ENCODE results near the gene TRRAP.

The TRRAP gene

GRCh38 chr7:98848918-98849317, 29.4 kb upstream of the TRRAP start:
- Histone ChIP-seq H3K9ac (ENCODE audit: low read length) (no peak overlapping the region), H3K4me1 (ENCODE audit: control insufficient read depth, insufficient read depth, low read length) (no peaks in the 10 kb centered on the region), H3K27me3 (ENCODE audit: control insufficient read depth, insufficient read depth, low read length) (peaks cover 6% of the 10 kb centered on the region), H3K27ac (ENCODE audit: low read depth, low read length) (no peak overlapping the region), H3K4me3 (ENCODE audit: low read length) (no peak overlapping the region), H3K36me3 (ENCODE audit: control insufficient read depth, insufficient read depth, low read length) (no peaks in the 10 kb centered on the region)

- Histone ChIP-seq H3K4me3 (ENCODE audit: low read length) (no peak overlapping the region), H3K27me3 (ENCODE audit: control insufficient read depth, insufficient read depth, low read length) (peaks cover 6% of the 10 kb centered on the region), H3K27ac (ENCODE audit: low read depth, low read length) (no peak overlapping the region), H3K36me3 (ENCODE audit: control insufficient read depth, insufficient read depth, low read length) (no peaks in the 10 kb centered on the region), H3K4me1 (ENCODE audit: control insufficient read depth, insufficient read depth, low read length) (no peaks in the 10 kb centered on the region), H3K9ac (ENCODE audit: low read length) (no peak overlapping the region)
Observed at GRCh38 chr7:98852826-98853225, 25.5 kb upstream of the TRRAP start.

- Histone ChIP-seq H3K4me3 (ENCODE audit: low read length) (no peak overlapping the region), H3K27ac (ENCODE audit: low read depth, low read length) (no peak overlapping the region), H3K4me1 (ENCODE audit: control insufficient read depth, insufficient read depth, low read length) (no peaks in the 10 kb centered on the region), H3K27me3 (ENCODE audit: control insufficient read depth, insufficient read depth, low read length) (peaks cover 5% of the 10 kb centered on the region), H3K36me3 (ENCODE audit: control insufficient read depth, insufficient read depth, low read length) (no peaks in the 10 kb centered on the region), H3K9ac (ENCODE audit: low read length) (no peak overlapping the region)
Observed at GRCh38 chr7:98855610-98856422, 22.5 kb upstream of the TRRAP start.

- no peak overlapping the region for H3K27ac ChIP-seq (ENCODE audit: low read depth, low read length)
- H3K4me3 ChIP-seq (ENCODE audit: low read length) = no peak overlapping the region
- H3K4me1 ChIP-seq (ENCODE audit: control insufficient read depth, insufficient read depth, low read length) = no peaks in the 10 kb centered on the region
- no peak overlapping the region for H3K9ac ChIP-seq (ENCODE audit: low read length)
- H3K36me3 ChIP-seq (ENCODE audit: control insufficient read depth, insufficient read depth, low read length) = no peaks in the 10 kb centered on the region
- H3K27me3 ChIP-seq (ENCODE audit: control insufficient read depth, insufficient read depth, low read length) = no peaks in the 10 kb centered on the region
Observed at GRCh38 chr7:98860071-98860470, 18.3 kb upstream of the TRRAP start.

GRCh38 chr7:98862203-98862602, 16.1 kb upstream of the TRRAP start:
- H3K36me3 ChIP-seq (ENCODE audit: control insufficient read depth, insufficient read depth, low read length) = no peaks in the 10 kb centered on the region
- H3K27me3 ChIP-seq (ENCODE audit: control insufficient read depth, insufficient read depth, low read length) = peaks cover 2% of the 10 kb centered on the region
- no peaks in the 10 kb centered on the region for H3K4me1 ChIP-seq (ENCODE audit: control insufficient read depth, insufficient read depth, low read length)
- H3K4me3 ChIP-seq (ENCODE audit: low read length) = no peak overlapping the region
- H3K27ac ChIP-seq (ENCODE audit: low read depth, low read length) = no peak overlapping the region
- no peak overlapping the region for H3K9ac ChIP-seq (ENCODE audit: low read length)

- Histone ChIP-seq H3K27ac (ENCODE audit: low read depth, low read length) (no peak overlapping the region), H3K4me3 (ENCODE audit: low read length) (no peak overlapping the region), H3K27me3 (ENCODE audit: control insufficient read depth, insufficient read depth, low read length) (peaks cover 3% of the 10 kb centered on the region), H3K4me1 (ENCODE audit: control insufficient read depth, insufficient read depth, low read length) (no peaks in the 10 kb centered on the region), H3K36me3 (ENCODE audit: control insufficient read depth, insufficient read depth, low read length) (no peaks in the 10 kb centered on the region), H3K9ac (ENCODE audit: low read length) (no peak overlapping the region)
Observed at GRCh38 chr7:98862716-98863420, 15.5 kb upstream of the TRRAP start.

GRCh38 chr7:98863601-98864000, 14.7 kb upstream of the TRRAP start:
- no peak overlapping the region for H3K4me3 ChIP-seq (ENCODE audit: low read length)
- no peak overlapping the region for H3K9ac ChIP-seq (ENCODE audit: low read length)
- no peak overlapping the region for H3K27ac ChIP-seq (ENCODE audit: low read depth, low read length)
- no peaks in the 10 kb centered on the region for H3K36me3 ChIP-seq (ENCODE audit: control insufficient read depth, insufficient read depth, low read length)
- H3K27me3 ChIP-seq (ENCODE audit: control insufficient read depth, insufficient read depth, low read length) = peaks cover 3% of the 10 kb centered on the region
- no peaks in the 10 kb centered on the region for H3K4me1 ChIP-seq (ENCODE audit: control insufficient read depth, insufficient read depth, low read length)

- H3K9ac ChIP-seq (ENCODE audit: low read length) = no peak overlapping the region
- H3K4me1 ChIP-seq (ENCODE audit: control insufficient read depth, insufficient read depth, low read length) = no peaks in the 10 kb centered on the region
- H3K27ac ChIP-seq (ENCODE audit: low read depth, low read length) = no peak overlapping the region
- no peaks in the 10 kb centered on the region for H3K36me3 ChIP-seq (ENCODE audit: control insufficient read depth, insufficient read depth, low read length)
- H3K4me3 ChIP-seq (ENCODE audit: low read length) = no peak overlapping the region
- peaks cover 3% of the 10 kb centered on the region for H3K27me3 ChIP-seq (ENCODE audit: control insufficient read depth, insufficient read depth, low read length)
Observed at GRCh38 chr7:98864731-98865453, 13.4 kb upstream of the TRRAP start.

GRCh38 chr7:98866351-98866750, 12.0 kb upstream of the TRRAP start:
- peaks cover 10% of the 10 kb centered on the region for H3K27me3 ChIP-seq (ENCODE audit: control insufficient read depth, insufficient read depth, low read length)
- no peak overlapping the region for H3K4me3 ChIP-seq (ENCODE audit: low read length)
- H3K36me3 ChIP-seq (ENCODE audit: control insufficient read depth, insufficient read depth, low read length) = no peaks in the 10 kb centered on the region
- no peak overlapping the region for H3K9ac ChIP-seq (ENCODE audit: low read length)
- no peak overlapping the region for H3K27ac ChIP-seq (ENCODE audit: low read depth, low read length)
- H3K4me1 ChIP-seq (ENCODE audit: control insufficient read depth, insufficient read depth, low read length) = no peaks in the 10 kb centered on the region

GRCh38 chr7:98866765-98867164, 11.6 kb upstream of the TRRAP start:
- Histone ChIP-seq H3K36me3 (ENCODE audit: control insufficient read depth, insufficient read depth, low read length) (no peaks in the 10 kb centered on the region), H3K9ac (ENCODE audit: low read length) (no peak overlapping the region), H3K27ac (ENCODE audit: low read depth, low read length) (no peak overlapping the region), H3K4me3 (ENCODE audit: low read length) (no peak overlapping the region), H3K27me3 (ENCODE audit: control insufficient read depth, insufficient read depth, low read length) (peaks cover 11% of the 10 kb centered on the region), H3K4me1 (ENCODE audit: control insufficient read depth, insufficient read depth, low read length) (no peaks in the 10 kb centered on the region)

GRCh38 chr7:98868450-98868849, 9.9 kb upstream of the TRRAP start:
- Histone ChIP-seq H3K27ac (ENCODE audit: low read depth, low read length) (no peak overlapping the region), H3K27me3 (ENCODE audit: control insufficient read depth, insufficient read depth, low read length) (peaks cover 11% of the 10 kb centered on the region), H3K9ac (ENCODE audit: low read length) (no peak overlapping the region), H3K36me3 (ENCODE audit: control insufficient read depth, insufficient read depth, low read length) (no peaks in the 10 kb centered on the region), H3K4me1 (ENCODE audit: control insufficient read depth, insufficient read depth, low read length) (no peaks in the 10 kb centered on the region), H3K4me3 (ENCODE audit: low read length) (no peak overlapping the region)

- Histone ChIP-seq H3K27me3 (ENCODE audit: control insufficient read depth, insufficient read depth, low read length) (peaks cover 11% of the 10 kb centered on the region), H3K27ac (ENCODE audit: low read depth, low read length) (no peak overlapping the region), H3K4me3 (ENCODE audit: low read length) (no peak overlapping the region), H3K9ac (ENCODE audit: low read length) (no peak overlapping the region), H3K4me1 (ENCODE audit: control insufficient read depth, insufficient read depth, low read length) (no peaks in the 10 kb centered on the region), H3K36me3 (ENCODE audit: control insufficient read depth, insufficient read depth, low read length) (no peaks in the 10 kb centered on the region)
Observed at GRCh38 chr7:98869027-98869596, 9.2 kb upstream of the TRRAP start.

Data from rectal smooth muscle tissue (tissue), 1 donor.